Stimulated activated CD8-positive, alpha-beta memory T cell treated with anti-CD3 and anti-CD28 coated beads, Interleukin-15, amount 100 ng/mL, for 24 hours (primary cell): ENCODE data around the gene CCDC88C.

ENCODE experiments used
- DNase-seq: peaks from one replicate; pipeline ENCODE4 v3.0.0-alpha.2; 2020; ENCODE audit warnings: low read depth

Gene CCDC88C

DNA sequence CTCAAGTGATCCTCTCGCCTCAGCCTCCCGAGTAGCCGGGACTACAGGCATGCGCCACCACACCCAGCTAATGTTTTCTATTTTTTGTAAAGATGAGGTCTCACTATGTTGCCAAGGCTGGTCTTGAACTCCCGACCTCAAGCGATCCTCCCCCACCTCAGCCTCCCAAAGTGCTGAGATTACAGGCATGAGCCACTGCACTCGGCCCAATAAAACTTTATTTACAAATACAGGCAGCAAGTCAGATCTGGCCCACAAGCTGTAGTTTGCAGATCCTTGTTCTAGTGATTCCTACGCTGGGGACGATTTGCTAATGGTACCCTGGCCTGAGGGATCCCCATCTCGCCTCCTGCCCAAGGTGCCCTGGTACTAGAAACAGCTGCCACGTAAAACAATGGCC is 74.6 kb downstream of the CCDC88C start:
- DNase-seq = no peak

DNA sequence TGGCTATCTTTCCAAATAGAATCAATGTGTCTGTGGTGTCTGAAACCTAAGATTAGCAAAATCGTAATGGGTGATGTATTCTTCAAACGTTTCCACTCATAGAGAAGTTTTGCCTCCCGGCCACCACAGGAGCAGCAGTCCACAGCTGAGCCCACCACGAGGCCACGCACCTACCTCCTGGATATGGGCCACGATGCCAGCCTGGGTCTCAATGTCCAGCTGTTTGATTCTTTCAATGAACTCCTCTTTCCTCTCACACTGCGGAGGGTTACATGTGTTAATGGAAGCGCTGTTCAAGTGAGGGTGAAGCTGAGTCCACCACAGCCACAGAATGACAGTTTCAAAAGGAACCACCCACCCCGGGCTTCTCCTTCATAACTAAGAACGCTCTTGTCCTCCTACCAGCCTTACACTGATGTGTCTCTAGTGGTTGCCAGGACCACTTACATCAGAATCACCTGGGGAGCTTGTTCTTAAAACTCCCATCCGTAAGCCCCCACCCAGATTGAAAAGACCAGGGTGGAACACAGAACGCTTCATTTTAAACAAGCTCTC is 75.3 kb downstream of the CCDC88C start:
- DNase-seq = no peak

DNA sequence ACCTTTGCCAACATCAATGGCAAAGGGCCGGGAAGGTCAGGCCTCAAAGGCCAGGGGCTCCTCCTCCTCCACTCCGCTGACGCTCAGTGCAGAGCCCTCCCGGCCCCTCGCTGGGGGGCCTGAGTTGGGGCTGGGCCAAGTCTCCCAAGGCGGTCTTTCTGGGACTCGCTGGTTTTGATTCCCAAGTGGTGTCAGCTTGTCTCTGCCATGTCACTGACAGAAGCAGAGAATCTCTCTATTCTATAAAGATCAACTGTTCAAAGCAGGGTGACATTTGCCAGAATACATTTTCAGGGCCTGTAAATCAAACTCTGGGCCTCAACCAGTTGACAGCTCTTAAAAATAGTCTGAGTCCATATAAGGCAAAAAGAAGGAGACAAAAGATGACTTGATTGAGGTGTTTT is 75.9 kb downstream of the CCDC88C start:
- DNase-seq = no peak

DNA sequence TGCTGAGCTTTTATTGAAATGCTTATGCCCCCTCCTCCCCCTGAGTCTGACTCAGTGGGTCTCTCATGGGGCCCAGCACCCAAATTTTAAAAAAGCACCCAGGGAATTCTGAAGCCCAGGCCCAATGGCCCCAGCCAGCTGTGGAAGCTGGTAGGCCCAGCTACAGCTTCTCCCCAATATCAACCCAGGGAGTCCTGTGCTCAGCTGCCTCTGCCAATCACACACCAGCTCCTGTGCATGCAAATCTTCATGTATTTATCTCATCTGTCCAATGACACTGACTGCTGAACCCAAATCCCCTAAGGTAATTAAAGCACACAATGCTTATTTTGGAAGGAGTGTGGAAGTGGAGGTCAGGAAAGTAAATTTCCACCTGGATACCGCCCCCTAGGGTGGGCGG is 76.3 kb downstream of the CCDC88C start:
- DNase-seq = no peak

DNA sequence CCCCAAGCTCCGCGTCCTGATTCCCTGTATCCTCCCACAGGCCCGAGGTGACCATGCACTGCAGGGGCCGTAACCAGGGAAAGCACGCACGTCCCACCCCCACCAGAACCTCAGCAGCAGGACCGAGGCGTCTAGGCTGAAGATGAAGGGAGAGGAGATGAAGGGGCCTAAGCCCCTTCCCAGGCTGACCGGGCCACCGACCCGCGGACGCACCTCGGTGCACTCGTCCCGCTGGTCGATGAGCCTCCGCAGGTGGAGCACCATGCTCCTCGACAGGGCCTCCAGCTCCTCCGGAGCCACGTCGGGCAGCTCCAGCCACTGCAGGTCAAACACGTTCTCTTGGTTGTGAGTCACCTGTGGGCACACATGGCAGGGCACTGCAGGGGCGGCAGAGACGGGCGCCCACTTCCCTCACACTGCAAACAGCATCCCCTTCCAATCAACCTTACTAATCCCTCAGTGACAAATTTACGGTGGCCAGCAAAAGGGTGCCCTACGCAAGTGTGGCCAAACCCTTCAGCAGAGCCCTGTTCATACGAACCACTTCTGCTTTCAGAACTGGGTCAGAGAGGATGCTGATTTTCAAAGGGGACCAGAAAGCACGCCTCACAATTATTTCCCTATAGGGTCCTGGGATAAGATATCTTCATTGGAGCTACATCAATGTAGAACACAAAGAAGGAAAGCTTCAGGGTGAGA is 77.8 kb downstream of the CCDC88C start:
- no peak for DNase-seq

DNA sequence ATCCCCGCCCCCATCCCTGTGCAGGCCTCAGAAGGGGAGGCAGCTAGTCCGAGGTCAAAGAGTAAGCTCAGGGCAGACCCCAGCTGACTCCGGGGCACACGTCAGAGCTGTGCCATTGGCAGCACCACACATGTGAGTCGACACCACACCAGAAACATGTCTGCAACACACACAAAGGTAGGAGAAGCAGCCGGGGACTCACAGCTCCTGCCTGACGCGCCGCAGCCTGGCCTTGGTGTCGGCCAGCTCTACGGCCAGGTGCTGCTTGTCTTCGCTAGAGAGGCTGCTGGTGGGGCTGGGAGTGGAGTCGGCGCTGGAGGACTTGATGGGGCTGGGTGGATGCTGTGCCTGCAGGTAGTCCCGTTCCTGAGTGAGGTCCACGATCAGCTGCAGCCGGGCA is 78.5 kb downstream of the CCDC88C start:
- no peak for DNase-seq

DNA sequence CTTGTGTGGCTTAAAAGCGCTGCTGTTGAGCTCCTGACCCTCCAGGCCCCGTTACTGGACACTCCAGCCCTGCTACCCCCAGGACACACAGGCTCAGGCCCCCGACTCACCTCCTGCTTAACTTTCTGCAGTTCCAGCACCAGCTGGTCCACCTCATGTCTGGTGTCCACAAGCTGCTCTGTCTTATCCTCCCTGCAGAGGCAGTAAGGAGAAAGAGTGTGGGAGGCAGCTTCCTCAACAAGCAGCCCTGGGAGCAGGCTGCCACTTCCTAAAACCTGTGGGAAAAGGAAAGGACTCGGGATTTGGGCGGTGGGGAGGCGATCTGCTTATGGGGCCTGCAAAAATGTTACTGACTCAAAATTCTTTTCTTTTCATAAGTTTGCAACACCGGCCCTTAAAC is 79.2 kb downstream of the CCDC88C start:
- DNase-seq = no peak

DNA sequence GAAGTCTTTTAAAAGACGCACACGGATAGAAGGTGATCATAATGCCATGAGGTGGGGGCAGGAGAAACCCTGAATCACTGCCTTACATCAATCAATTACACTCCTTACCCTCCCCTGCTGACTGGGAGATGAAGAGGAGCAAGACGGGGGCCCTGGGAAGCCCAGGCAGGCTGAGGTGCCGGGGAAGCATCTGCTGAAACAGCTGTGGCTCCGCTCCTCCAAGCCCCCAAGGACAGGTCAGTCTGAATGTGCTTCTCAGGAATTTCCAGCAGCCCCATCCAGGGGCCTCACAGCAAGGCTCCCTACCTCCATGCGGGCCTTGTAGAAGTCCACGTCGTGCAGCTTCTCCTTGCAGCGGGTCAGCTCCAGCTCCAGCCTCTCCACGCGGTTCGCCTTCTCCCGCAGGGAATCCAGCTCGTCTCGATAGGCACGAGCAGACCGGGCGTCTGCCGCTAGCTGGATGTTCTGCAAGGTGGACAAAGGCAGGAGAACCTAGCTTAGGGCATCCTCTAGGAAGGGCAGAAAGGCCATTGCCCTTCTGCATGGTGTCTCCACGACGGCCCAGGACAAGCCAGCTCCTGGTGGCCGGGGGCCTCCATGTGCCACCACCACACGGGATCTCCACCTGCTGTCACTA is 79.8 kb downstream of the CCDC88C start:
- DNase-seq = no peak

DNA sequence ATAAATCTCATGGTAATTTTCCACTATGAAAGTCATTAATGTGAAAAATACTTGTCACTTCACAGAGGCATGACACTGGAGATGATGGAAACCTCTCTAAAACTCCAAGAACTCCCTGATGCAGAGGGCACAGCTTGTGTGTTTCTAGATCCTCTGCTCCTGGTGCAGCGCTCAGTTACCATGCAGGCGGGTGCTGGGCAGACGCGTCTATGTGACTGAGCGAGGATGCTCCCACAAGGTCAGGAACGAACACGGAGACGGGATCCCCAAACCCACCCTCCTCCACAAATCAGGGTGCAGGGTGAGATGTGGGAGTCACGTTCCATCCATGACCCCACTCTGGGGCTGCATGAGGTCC is 81.5 kb downstream of the CCDC88C start:
- no peak for DNase-seq

DNA sequence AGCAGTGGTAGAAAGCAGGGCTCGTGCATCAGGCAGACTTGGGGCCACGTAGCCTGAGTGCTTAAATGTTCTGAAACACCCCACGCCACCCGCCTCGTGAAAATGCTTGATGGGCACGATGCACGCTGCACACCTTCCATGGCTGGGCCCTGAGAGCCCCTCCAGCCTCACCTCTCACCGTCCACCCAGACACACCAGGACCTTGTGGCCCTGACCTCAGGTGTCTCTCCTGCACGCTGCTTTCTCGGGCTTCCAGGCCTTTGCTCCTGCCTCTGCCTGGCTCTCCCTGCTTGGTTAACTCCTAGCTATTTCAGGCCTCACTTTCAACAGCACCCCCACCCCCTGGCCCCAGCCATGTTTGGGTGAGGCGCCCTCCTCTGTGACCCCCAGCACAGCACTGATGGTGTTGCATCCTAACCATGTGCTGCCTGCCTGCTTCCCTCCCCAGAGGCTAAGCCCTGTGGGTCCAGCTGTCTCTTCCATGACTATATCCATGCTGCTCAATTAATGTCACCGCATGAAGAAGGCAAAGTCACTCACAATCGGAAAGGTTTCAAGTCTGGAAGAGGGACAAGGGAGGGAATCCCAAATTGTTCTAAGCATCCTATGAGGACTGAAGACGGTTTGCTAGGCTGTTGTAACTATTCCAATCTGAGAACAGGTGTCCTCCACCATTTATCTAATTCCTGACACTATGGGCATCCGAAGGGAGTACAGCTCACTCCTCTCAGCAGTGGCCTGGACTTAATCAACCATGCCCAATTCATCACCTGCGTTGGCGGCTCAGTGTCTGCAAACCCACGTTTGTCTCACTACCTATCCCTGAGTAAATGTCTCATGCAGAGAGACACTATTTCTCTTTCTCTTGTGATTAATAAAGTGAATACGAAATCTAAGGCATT is 82.2 kb downstream of the CCDC88C start:
- no peak for DNase-seq

DNA sequence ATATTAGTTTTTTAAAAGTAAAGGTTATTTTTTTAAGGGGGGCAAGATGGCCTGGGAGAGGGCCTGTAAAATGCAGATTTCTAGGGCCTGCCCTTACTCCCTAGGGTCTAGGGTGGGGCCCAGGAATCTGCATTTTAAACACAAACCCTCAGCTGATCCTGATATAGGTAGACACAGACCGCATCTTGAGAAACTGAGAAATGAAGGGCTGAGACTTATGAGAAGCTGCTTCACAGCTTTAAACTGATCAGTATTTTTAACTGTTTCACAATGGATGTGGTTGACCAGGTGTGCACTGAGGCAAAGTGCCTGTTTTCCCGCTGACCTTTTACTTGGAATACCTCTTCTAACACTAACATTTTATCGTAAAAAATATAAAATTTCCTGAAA is 84.0 kb downstream of the CCDC88C start:
- DNase-seq = no peak

DNA sequence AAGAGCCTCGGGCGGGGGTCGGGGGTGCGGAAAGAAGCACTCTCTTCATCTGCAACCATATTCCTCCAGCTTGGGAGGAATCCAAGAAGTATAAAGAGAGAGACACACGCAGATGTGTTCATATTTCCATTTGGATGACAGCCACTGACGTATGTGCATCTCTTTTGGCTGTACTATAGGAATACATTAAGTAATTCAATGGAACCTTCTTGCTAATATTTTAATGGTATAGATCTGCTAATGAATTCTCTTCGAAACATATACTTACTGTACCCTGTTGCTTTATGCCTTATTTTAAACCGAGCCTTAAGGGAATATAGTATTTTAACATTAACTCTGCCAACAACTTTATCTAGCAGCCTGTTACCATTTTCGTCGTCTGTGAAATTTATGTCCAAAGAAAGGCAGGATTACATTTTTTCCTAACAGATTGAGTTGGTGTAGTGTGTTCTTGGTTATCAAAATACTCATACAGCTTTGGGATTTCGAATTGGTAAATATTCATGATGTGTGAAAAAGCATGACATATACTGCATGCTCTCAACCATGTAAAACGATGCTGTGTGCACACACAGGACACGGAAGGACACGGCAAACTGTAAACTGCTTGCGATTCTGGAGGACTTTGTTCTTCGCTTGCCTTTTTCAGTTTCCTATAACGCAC is 84.5 kb downstream of the CCDC88C start:
- no peak for DNase-seq

DNA sequence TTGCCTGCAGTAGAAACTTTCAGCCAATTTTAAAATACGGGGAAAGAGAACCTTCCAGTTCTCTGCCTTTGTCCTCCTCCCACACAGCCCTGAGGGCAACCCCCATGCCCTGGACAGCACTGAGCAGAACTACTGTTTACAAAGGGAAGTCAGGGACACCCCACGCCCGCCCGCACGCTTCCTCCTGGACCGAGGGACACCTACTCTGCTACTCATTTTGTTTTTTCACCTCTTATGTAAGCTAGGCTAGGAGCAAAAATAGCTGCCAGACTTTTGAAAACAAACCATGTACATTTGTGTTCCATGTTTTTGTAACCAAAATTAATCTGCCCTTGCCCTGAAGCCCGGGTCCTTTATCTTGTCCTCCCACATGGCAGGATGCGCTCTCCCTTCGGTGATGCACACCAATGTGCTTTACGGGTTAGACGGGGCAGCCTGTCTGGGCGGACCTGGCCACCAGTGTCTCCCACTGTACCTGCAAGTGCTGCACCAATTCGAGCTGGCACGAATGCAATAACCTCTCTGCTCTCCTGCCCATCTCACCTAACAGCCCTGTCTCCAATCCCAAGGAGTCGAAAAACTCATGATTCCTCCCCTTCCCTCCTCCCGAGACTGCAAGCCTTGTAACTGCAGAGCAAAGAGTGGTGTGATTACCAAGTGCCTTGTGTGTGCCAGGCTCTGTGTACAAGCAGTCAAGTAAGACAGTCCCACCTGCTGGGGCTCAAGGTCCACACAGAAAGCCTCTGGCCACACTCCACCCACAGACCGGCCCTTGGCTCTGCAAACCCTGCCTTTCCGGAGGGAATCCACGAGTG is 85.2 kb downstream of the CCDC88C start:
- DNase-seq = no peak

DNA sequence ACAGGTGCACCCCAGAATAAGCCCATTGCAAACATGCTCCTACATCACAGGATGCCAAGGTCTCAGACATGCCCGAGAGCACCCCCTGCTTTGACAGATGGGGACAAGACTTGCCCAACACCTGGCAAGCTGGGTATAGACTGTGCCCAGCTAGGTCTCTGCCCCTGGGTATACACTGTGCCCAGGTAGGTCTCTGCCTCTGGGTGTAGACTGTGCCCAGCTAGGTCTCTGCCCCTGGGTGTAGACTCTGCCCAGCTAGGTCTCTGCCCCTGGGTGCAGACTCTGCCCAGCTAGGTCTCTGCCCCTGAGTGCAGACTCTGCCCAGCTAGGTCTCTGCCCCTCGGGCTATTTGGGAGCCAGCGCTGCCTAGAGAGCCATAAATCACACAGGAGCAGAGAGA is 85.9 kb downstream of the CCDC88C start:
- DNase-seq = no peak

DNA sequence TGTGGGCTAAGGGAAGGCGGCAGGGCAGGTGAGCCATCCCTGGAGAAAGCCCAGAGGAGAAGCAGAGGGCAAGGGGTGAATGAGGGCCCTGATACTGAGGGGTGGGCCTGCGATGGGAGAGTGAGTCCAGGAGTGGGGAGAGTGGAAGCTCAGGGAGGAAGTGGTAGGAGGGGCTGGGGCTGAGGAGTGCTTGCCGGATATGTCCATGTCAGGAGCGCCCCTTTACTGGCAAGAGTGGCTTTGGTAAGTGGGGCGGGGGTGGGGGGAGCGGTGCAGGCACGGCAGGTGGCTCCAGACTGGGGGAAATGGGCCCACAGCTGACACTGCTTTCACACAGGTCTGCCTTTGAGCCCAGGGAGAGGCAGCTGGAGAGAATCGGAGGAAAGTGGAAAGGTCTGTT is 86.8 kb downstream of the CCDC88C start:
- no peak for DNase-seq

DNA sequence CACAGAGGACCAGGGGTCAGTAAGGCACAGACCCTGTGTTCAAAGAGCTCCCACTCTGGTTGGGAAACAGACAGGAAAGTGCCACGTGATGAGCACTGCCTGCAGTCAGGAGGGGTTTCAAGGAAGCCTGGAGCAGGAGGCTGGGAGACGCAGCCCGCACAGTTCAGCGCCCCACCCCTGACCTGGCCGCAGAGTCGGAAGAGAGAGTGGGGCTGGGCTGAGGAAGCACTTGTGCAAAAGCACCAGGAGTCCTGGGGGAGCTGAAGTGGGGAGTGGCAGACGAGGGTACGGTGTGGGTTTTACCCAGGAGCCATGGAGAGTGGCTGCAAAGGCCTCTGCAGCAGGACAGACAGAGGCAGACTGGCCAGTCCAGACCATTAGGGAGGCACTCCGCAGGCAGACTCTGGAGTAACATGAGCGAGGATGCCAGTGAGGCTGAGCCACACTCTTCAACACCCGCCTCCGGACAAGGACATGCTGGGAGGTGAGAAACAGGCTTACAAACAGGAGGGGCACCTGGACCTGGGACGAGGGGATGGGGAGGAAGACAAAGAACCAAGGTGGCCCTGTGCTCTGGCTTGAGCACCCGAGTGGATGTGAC is 87.4 kb downstream of the CCDC88C start:
- DNase-seq = no peak

DNA sequence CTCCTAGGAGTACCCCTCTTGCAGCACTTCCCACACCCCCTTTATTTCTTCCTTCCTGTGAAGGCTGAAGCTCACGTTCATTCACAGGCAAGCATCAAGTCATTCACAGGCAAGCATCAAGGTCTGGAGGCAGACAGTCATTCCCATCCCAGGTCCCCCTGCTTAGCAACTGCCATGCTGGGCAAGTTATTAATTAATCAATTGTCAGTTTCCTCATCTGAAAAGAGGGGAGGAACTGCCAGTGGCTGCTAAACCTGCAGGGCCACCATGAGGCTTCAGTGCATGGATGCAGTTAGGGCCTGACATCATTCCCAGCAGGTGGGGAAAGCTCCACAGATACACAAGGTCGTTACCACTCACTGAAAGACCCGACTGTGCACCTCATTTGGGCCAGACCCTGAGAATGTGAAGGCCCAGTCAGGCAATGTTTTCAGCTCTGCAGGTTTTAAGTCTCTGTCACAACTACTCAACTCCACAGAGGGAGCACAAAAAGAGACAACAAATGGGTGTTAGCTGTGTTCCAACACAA is 88.1 kb downstream of the CCDC88C start:
- no peak for DNase-seq

DNA sequence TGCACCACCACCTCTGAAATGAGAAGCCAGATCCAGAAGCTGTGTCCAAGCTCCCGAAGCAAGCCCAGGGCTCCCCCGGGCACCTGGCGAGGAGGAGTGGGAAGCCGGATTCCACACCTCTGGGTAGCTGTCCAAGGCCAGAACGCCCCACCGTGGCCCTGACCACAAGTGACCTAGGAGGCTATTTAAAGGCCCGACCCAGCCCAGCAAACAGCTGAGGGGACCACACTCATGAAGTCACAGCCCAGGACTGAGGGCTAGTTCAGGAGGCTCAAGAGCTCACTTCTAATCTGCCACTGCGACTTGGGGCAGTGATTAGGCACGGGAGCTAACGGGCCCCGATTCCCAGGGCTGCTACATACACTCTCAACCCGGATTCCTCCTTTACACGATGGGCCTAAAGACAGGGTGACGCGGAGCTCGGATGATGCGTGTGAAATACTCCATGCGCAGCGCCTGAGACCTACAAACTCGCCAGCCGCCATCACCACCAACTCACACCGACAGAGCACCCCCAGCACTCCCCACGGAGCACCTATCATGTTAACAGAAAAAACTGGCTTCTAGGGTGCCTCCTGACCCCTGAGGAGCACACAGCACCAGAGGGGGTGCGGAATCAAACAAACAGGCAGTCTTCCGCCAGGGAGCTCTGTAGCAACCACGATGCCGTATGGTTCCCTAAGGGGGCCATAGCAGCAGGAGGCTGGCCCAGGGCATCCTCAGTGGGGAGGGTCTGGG is 89.1 kb downstream of the CCDC88C start:
- DNase-seq = no peak

DNA sequence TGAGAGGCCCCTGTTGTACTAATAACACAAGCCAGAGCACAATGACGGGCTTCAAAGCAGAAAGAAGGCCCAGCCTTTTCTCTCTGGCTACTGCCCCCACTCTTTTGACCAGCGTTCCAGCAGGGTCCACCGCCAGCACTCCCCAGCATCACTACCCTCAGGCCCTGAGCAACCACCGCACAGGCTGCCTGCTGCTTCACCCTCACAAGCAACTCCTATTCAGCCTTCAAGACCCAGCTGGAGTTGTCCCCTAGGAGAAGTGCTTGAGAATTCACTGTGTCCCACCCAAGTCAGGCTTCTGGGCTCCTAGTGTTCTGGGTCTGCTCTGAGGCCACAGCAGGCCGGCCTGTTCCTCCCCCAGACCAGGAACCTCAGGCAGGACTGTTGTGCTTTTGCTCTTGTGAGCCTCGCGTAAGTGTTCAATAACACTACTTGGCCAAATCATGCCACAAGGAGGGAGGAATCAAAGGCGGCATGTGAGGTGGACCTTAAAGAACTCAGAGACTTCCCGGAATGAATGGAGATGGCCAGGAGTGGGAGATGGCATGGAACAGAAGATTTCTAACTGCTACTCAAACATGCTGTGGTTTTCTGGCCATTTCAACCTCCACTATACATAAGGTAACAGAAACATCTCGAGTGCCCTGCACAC is 89.8 kb downstream of the CCDC88C start:
- no peak for DNase-seq

DNA sequence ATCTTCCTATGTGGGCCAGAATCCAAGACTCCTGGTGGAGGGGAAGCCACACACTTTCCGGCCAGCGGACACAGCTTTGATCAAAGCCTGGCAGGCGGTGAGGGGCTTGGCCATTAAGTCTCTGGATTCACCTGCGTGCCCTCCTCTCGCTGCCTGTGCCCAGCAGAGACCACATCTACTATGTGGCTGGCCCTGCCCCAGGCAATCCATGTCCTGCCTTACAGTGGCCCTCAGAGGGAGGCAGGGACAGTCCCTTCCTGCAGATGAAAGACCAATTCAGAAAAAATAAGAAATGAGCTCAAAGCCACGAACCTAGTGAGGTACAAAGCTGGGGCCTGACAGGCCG is 90.4 kb downstream of the CCDC88C start:
- DNase-seq = no peak
